HepG2 (cell line): ENCODE data around the gene CPT1B.

Experiments used
- ARNT ChIP-seq: fragments of 450-650 bp; IDR thresholded peaks from 2 replicates; pipeline ENCODE4 v1.6.1; 2017
- EP300 ChIP-seq, 3 experiments: sonication (generic) in 1 of 3; formaldehyde crosslinking in 1 of 3; IDR thresholded peaks; 2 replicates each; pipeline versions ENCODE4 v1.5.1 to v1.6.1; 2011 to 2020; ENCODE audit warnings: low read depth in 2 of 3, low read length in 2 of 3, borderline replicate concordance in 1 of 3, improper control_type of control experiment in 1 of 3, mild to moderate bottlenecking in 1 of 3, missing genetic modification reagents in 1 of 3, moderate library complexity in 1 of 3
- MEIS1 ChIP-seq: sonication (generic); formaldehyde crosslinking; IDR thresholded peaks from 2 replicates; pipeline ENCODE4 v1.9.0; 2021; ENCODE audit warnings: mild to moderate bottlenecking, missing genetic modification reagents, moderate library complexity, borderline replicate concordance
- POLR2AphosphoS5 ChIP-seq: IDR thresholded peaks from 2 replicates; pipeline ENCODE4 v1.6.1; 2012; ENCODE audit warnings: low read depth, low read length
- RBM22 ChIP-seq: fragments of 200-400 bp; formaldehyde crosslinking; optimal IDR thresholded peaks from 2 replicates; pipeline ENCODE3; 2017; ENCODE audit warnings: mild to moderate bottlenecking, low read length, moderate library complexity
- SMAD1 ChIP-seq: sonication (generic); formaldehyde crosslinking; IDR thresholded peaks from 2 replicates; pipeline ENCODE4 v1.4.0; 2020; ENCODE audit warnings: missing genetic modification reagents, low read depth, mild to moderate bottlenecking, borderline replicate concordance
- SMC3 ChIP-seq: IDR thresholded peaks from 2 replicates; pipeline ENCODE4 v1.6.1; 2011; ENCODE audit warnings: low read length, improper control_type of control experiment
- YEATS2 ChIP-seq: sonication (generic); formaldehyde crosslinking; IDR thresholded peaks from 2 replicates; pipeline ENCODE4 v1.4.0; 2020; ENCODE audit warnings: missing genetic modification reagents, borderline replicate concordance
- ZNF10 ChIP-seq: sonication (generic); formaldehyde crosslinking; IDR thresholded peaks from 2 replicates; pipeline ENCODE4 v1.4.0; 2020; ENCODE audit warnings: mild to moderate bottlenecking, low read depth, missing genetic modification reagents, borderline replicate concordance
- ZNF883 ChIP-seq: sonication (generic); formaldehyde crosslinking; IDR thresholded peaks from 2 replicates; pipeline ENCODE4 v1.5.1; 2020; ENCODE audit warnings: mild to moderate bottlenecking, missing genetic modification reagents; ENCODE audit errors: not compliant biosample characterization
- TF ChIP-seq, protein P1 (sequence below): sonication (generic); formaldehyde crosslinking; IDR thresholded peaks from 2 replicates; pipeline ENCODE4 v1.5.0; 2020; ENCODE audit warnings: mild to moderate bottlenecking, missing genetic modification reagents, moderate library complexity

DNA sequence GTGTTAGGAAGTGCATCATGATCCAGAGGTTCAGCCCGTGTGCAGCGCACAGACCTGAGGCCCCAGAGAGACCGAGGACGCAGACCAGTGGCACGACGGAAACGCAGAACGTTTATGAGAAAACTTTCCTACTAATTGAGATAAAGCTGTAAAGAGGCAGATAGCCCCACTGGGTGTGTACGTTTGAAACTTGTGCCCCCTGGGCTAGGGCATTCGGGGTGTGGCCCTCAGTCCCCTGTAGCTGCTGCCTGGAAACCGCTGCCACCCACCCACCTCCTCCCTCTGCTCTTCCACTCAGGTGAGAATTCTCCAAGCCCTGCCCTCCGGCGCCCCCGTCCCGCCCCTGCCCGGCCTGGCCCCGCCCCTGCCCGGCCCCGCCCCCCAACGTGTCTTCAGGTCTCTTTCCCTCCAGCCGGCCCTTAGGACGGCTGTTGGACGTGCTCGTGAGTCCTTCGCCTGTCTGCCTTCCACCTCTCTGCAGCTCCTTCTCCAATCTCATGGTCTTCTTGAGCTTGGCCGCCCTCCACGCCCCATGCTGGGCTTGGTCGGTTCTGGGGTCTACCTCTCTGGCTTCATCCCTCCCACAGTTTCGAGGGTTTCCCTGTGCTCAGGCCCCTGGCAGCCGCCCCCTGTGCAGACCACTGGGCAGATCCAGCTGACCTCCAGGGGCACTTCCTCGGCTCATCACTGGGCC, 34.4 kb upstream of the CPT1B start:
- TF ChIP-seq EP300 (IDR thresholded peaks at IDR 0.05; ENCODE audit: low read depth in 2 of 2, low read length in 2 of 2) (no peak), EP300 (CRISPR knock-in tag; IDR thresholded peaks at IDR 0.05; ENCODE audit: borderline replicate concordance) (no peak), SMC3 (no peak), ZNF10 (no peak), POLR2AphosphoS5 (no peak), RBM22 (no peak), YEATS2 (no peak), MEIS1 (CRISPR knock-in tag) (no peak), ZNF883 (no peak), SMAD1 (CRISPR knock-in tag) (no peak), ARNT (no peak)
- TF ChIP-seq, protein P1, sequence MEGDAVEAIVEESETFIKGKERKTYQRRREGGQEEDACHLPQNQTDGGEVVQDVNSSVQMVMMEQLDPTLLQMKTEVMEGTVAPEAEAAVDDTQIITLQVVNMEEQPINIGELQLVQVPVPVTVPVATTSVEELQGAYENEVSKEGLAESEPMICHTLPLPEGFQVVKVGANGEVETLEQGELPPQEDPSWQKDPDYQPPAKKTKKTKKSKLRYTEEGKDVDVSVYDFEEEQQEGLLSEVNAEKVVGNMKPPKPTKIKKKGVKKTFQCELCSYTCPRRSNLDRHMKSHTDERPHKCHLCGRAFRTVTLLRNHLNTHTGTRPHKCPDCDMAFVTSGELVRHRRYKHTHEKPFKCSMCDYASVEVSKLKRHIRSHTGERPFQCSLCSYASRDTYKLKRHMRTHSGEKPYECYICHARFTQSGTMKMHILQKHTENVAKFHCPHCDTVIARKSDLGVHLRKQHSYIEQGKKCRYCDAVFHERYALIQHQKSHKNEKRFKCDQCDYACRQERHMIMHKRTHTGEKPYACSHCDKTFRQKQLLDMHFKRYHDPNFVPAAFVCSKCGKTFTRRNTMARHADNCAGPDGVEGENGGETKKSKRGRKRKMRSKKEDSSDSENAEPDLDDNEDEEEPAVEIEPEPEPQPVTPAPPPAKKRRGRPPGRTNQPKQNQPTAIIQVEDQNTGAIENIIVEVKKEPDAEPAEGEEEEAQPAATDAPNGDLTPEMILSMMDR (CRISPR knock-in tag) = no peak
